HepG2 (cell line): Measurements from ENCODE around the gene PHACTR1. TPM values are rescaled to one million over a fixed set of nuclear protein-coding genes. Genes with fewer than 3 reads are reported as not detected.

Experiments
- AHR ChIP-seq: IDR thresholded peaks from 2 replicates; pipeline ENCODE4 v1.6.1; 2018; ENCODE audit warnings: missing genetic modification reagents, missing compliant biosample characterization
- DMAP1 ChIP-seq: IDR thresholded peaks from 2 replicates; pipeline ENCODE4 v1.6.1; 2016
- EEA1 ChIP-seq: sonication (generic); formaldehyde crosslinking; IDR thresholded peaks from 2 replicates; pipeline ENCODE4 v1.5.1; 2020; ENCODE audit warnings: mild to moderate bottlenecking, missing genetic modification reagents, borderline replicate concordance
- HDAC2 ChIP-seq: sonication (generic); formaldehyde crosslinking; IDR thresholded peaks from 2 replicates; pipeline ENCODE4 v1.4.0; 2020; ENCODE audit warnings: missing genetic modification reagents
- HNRNPK ChIP-seq: fragments of 200-400 bp; formaldehyde crosslinking; IDR thresholded peaks from 2 replicates; pipeline ENCODE4 v1.6.1; 2018; ENCODE audit warnings: low read length, low read depth, moderate library complexity, mild to moderate bottlenecking; ENCODE audit not compliant: poor library complexity, severe bottlenecking
- NFATC3 ChIP-seq: sonication (generic); formaldehyde crosslinking; IDR thresholded peaks from 2 replicates; pipeline ENCODE4 v1.5.1; 2020; ENCODE audit warnings: mild to moderate bottlenecking, missing genetic modification reagents
- PAWR ChIP-seq: sonication (generic); formaldehyde crosslinking; IDR thresholded peaks from 2 replicates; pipeline ENCODE4 v1.4.0; 2020; ENCODE audit warnings: missing genetic modification reagents, mild to moderate bottlenecking, borderline replicate concordance
- SMYD3 ChIP-seq: sonication (generic); formaldehyde crosslinking; IDR thresholded peaks from 2 replicates; pipeline ENCODE4 v1.8.1; 2023; ENCODE audit warnings: mild to moderate bottlenecking, missing genetic modification reagents
- SRSF1 ChIP-seq: fragments of 200-400 bp; formaldehyde crosslinking; optimal IDR thresholded peaks from 2 replicates; pipeline ENCODE3; 2017; ENCODE audit warnings: mild to moderate bottlenecking, low read depth, low read length, moderate library complexity
- TRIM24 ChIP-seq: sonication (generic); formaldehyde crosslinking; IDR thresholded peaks from 2 replicates; pipeline ENCODE4 v1.8.0; 2022; ENCODE audit warnings: mild to moderate bottlenecking, missing genetic modification reagents
- ZNF501 ChIP-seq: sonication (generic); formaldehyde crosslinking; IDR thresholded peaks from 2 replicates; pipeline ENCODE4 v1.5.1; 2020; ENCODE audit warnings: mild to moderate bottlenecking, moderate library complexity, missing genetic modification reagents
- ZNF652 ChIP-seq: IDR thresholded peaks from 2 replicates; pipeline ENCODE4 v1.6.1; 2016; ENCODE audit warnings: low read depth, borderline replicate concordance
- ZNF703 ChIP-seq: sonication (generic); formaldehyde crosslinking; IDR thresholded peaks from 2 replicates; pipeline ENCODE4 v1.5.1; 2020; ENCODE audit warnings: missing genetic modification reagents, mild to moderate bottlenecking, moderate library complexity, borderline replicate concordance
- ZNF777 ChIP-seq: sonication (generic); formaldehyde crosslinking; IDR thresholded peaks from 2 replicates; pipeline ENCODE4 v1.4.0; 2020; ENCODE audit warnings: missing genetic modification reagents
- polyA plus RNA-seq, 8 experiments: library from polyadenylated mRNA; depleted of rRNA in 3 of 8; stranded (reverse) in 7 of 8; unstranded in 1 of 8; fragments of >200 nt; fragmentation: Illumina TruSeq in 4 of 8; extraction: Trizol in 4 of 8; gene quantifications; 2 replicates each; pipeline versions ENCODE4 v1.2.1 to v1.2.3, GENCODE V29; 2011 to 2016; ENCODE audit warnings: low read depth in 4 of 8, missing spikeins in 1 of 8, mixed read lengths in 1 of 8; ENCODE audit not compliant: insufficient read depth in 1 of 8
- total RNA-seq, 5 experiments: library from RNA; depleted of rRNA; stranded (reverse); fragments of >200 nt; fragmentation: Illumina TruSeq; extraction: Trizol; gene quantifications; 2 replicates each; pipeline ENCODE4 v1.2.3, GENCODE V29; 2016; ENCODE audit warnings: low read depth in 1 of 5
- TF ChIP-seq, protein P1 (sequence below): sonication (generic); formaldehyde crosslinking; IDR thresholded peaks from 2 replicates; pipeline ENCODE4 v1.4.0; 2020; ENCODE audit warnings: mild to moderate bottlenecking, missing genetic modification reagents
- TF ChIP-seq, protein P2 (sequence below): sonication (generic); formaldehyde crosslinking; IDR thresholded peaks from 2 replicates; pipeline ENCODE4 v1.5.1; 2020; ENCODE audit warnings: mild to moderate bottlenecking, missing genetic modification reagents, moderate library complexity
- TF ChIP-seq, protein P3 (sequence below): sonication (generic); formaldehyde crosslinking; IDR thresholded peaks from 2 replicates; pipeline ENCODE4 v1.5.1; 2020; ENCODE audit warnings: mild to moderate bottlenecking, missing genetic modification reagents, borderline replicate concordance

The PHACTR1 gene
- total and polyA plus RNA-seq, 2 of the 13 experiments (the other 11 are each of a cell fraction or from before 2014, with no cell fraction given), result 0.09 TPM; not detected in 1

- TF ChIP-seq AHR (CRISPR knock-in tag), result peak; percentile 92
- peak; percentile 69 for TF ChIP-seq HDAC2
- TF ChIP-seq, protein P1, sequence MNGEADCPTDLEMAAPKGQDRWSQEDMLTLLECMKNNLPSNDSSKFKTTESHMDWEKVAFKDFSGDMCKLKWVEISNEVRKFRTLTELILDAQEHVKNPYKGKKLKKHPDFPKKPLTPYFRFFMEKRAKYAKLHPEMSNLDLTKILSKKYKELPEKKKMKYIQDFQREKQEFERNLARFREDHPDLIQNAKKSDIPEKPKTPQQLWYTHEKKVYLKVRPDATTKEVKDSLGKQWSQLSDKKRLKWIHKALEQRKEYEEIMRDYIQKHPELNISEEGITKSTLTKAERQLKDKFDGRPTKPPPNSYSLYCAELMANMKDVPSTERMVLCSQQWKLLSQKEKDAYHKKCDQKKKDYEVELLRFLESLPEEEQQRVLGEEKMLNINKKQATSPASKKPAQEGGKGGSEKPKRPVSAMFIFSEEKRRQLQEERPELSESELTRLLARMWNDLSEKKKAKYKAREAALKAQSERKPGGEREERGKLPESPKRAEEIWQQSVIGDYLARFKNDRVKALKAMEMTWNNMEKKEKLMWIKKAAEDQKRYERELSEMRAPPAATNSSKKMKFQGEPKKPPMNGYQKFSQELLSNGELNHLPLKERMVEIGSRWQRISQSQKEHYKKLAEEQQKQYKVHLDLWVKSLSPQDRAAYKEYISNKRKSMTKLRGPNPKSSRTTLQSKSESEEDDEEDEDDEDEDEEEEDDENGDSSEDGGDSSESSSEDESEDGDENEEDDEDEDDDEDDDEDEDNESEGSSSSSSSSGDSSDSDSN (CRISPR knock-in tag), result peak; percentile 84
- TF ChIP-seq EEA1 (CRISPR knock-in tag), result peak; percentile 57; the same call in 1 of the 2 replicates
- no peak for TF ChIP-seq PAWR (CRISPR knock-in tag)
- TF ChIP-seq ZNF652 (CRISPR knock-in tag), result no peak; the same call in 1 of the 2 replicates
- no peak for TF ChIP-seq HNRNPK
- TF ChIP-seq ZNF703 (CRISPR knock-in tag), result no peak
- no peak for TF ChIP-seq TRIM24 (CRISPR knock-in tag)
- no peak for TF ChIP-seq SRSF1
- TF ChIP-seq, protein P2, sequence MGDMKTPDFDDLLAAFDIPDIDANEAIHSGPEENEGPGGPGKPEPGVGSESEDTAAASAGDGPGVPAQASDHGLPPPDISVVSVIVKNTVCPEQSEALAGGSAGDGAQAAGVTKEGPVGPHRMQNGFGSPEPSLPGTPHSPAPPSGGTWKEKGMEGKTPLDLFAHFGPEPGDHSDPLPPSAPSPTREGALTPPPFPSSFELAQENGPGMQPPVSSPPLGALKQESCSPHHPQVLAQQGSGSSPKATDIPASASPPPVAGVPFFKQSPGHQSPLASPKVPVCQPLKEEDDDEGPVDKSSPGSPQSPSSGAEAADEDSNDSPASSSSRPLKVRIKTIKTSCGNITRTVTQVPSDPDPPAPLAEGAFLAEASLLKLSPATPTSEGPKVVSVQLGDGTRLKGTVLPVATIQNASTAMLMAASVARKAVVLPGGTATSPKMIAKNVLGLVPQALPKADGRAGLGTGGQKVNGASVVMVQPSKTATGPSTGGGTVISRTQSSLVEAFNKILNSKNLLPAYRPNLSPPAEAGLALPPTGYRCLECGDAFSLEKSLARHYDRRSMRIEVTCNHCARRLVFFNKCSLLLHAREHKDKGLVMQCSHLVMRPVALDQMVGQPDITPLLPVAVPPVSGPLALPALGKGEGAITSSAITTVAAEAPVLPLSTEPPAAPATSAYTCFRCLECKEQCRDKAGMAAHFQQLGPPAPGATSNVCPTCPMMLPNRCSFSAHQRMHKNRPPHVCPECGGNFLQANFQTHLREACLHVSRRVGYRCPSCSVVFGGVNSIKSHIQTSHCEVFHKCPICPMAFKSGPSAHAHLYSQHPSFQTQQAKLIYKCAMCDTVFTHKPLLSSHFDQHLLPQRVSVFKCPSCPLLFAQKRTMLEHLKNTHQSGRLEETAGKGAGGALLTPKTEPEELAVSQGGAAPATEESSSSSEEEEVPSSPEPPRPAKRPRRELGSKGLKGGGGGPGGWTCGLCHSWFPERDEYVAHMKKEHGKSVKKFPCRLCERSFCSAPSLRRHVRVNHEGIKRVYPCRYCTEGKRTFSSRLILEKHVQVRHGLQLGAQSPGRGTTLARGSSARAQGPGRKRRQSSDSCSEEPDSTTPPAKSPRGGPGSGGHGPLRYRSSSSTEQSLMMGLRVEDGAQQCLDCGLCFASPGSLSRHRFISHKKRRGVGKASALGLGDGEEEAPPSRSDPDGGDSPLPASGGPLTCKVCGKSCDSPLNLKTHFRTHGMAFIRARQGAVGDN (CRISPR knock-in tag), result peak; percentile 97
- peak; percentile 83 for TF ChIP-seq DMAP1 (CRISPR knock-in tag)
- TF ChIP-seq NFATC3 (CRISPR knock-in tag), result no peak
- TF ChIP-seq, protein P3, sequence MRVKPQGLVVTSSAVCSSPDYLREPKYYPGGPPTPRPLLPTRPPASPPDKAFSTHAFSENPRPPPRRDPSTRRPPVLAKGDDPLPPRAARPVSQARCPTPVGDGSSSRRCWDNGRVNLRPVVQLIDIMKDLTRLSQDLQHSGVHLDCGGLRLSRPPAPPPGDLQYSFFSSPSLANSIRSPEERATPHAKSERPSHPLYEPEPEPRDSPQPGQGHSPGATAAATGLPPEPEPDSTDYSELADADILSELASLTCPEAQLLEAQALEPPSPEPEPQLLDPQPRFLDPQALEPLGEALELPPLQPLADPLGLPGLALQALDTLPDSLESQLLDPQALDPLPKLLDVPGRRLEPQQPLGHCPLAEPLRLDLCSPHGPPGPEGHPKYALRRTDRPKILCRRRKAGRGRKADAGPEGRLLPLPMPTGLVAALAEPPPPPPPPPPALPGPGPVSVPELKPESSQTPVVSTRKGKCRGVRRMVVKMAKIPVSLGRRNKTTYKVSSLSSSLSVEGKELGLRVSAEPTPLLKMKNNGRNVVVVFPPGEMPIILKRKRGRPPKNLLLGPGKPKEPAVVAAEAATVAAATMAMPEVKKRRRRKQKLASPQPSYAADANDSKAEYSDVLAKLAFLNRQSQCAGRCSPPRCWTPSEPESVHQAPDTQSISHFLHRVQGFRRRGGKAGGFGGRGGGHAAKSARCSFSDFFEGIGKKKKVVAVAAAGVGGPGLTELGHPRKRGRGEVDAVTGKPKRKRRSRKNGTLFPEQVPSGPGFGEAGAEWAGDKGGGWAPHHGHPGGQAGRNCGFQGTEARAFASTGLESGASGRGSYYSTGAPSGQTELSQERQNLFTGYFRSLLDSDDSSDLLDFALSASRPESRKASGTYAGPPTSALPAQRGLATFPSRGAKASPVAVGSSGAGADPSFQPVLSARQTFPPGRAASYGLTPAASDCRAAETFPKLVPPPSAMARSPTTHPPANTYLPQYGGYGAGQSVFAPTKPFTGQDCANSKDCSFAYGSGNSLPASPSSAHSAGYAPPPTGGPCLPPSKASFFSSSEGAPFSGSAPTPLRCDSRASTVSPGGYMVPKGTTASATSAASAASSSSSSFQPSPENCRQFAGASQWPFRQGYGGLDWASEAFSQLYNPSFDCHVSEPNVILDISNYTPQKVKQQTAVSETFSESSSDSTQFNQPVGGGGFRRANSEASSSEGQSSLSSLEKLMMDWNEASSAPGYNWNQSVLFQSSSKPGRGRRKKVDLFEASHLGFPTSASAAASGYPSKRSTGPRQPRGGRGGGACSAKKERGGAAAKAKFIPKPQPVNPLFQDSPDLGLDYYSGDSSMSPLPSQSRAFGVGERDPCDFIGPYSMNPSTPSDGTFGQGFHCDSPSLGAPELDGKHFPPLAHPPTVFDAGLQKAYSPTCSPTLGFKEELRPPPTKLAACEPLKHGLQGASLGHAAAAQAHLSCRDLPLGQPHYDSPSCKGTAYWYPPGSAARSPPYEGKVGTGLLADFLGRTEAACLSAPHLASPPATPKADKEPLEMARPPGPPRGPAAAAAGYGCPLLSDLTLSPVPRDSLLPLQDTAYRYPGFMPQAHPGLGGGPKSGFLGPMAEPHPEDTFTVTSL, result peak; percentile 67; the same call in 1 of the 2 replicates
- TF ChIP-seq ZNF777, result peak; percentile 98
- TF ChIP-seq SMYD3, result 0 out of 2 replicates have a peak, but pooled peaks have one; percentile 40
- TF ChIP-seq ZNF501, result peak; percentile 99
These were observed 611.7 kb downstream of the PHACTR1 start, which contains the start of gene TBC1D7 (continued) for GRCh38 chr6:13328076-13328874.
